GM12878 (cell line): ENCODE data around the gene GLUL. TPM values are rescaled to one million over a fixed set of nuclear protein-coding genes. Genes with fewer than 3 reads are reported as not detected.
A peak's percentile ranks its signal among the peaks of the same experiment; 100 is the strongest.

Experiments used
- BACH1 ChIP-seq: fragments of 450-650 bp; IDR thresholded peaks from 2 replicates; pipeline ENCODE4 v1.6.1; 2017; ENCODE audit warnings: mild to moderate bottlenecking, borderline replicate concordance
- BCL11A ChIP-seq: IDR thresholded peaks from 2 replicates; pipeline ENCODE4 v1.6.1; 2011; ENCODE audit warnings: low read depth, low read length
- FOXM1 ChIP-seq: IDR thresholded peaks from 2 replicates; pipeline ENCODE4 v1.6.1; 2012; ENCODE audit warnings: low read depth, mild to moderate bottlenecking, inconsistent platforms, low read length, moderate library complexity
- IKZF1 ChIP-seq: fragments of 450-650 bp; conservative IDR thresholded peaks from 2 replicates; pipeline ENCODE4 v1.6.1; 2017; ENCODE audit warnings: antibody characterized with exemption, mild to moderate bottlenecking
- IRF4 ChIP-seq: IDR thresholded peaks from 2 replicates; pipeline ENCODE4 v1.6.1; 2011; ENCODE audit warnings: low read depth, low read length
- MTA3 ChIP-seq: IDR thresholded peaks from 2 replicates; pipeline ENCODE4 v1.6.1; 2012; ENCODE audit warnings: low read length, inconsistent platforms, borderline replicate concordance
- MXI1 ChIP-seq: fragments of 150-350 bp; IDR thresholded peaks from 2 replicates; pipeline ENCODE4 v1.6.1; 2011; ENCODE audit warnings: low read depth, mild to moderate bottlenecking, inconsistent platforms, low read length, improper control_type of control experiment
- RUNX3 ChIP-seq: IDR thresholded peaks from 2 replicates; pipeline ENCODE4 v1.6.1; 2012; ENCODE audit warnings: low read length, inconsistent platforms
- SKIL ChIP-seq: fragments of 450-650 bp; IDR thresholded peaks from 2 replicates; pipeline ENCODE4 v1.6.1; 2017; ENCODE audit warnings: mild to moderate bottlenecking, low read depth, inconsistent platforms; ENCODE audit not compliant: poor library complexity, severe bottlenecking
- SMC3 ChIP-seq: IDR thresholded peaks from 2 replicates; pipeline ENCODE4 v1.6.1; 2011; ENCODE audit warnings: low read length, improper control_type of control experiment, borderline replicate concordance
- SPI1 ChIP-seq: IDR thresholded peaks from 2 replicates; pipeline ENCODE4 v1.6.1; 2011; ENCODE audit warnings: low read depth, mild to moderate bottlenecking, low read length, moderate library complexity, borderline replicate concordance; ENCODE audit not compliant: insufficient read depth
- STAT1 ChIP-seq: fragments of 450-650 bp; conservative IDR thresholded peaks from 2 replicates; pipeline ENCODE4 v1.6.1; 2014; ENCODE audit warnings: antibody characterized with exemption, mild to moderate bottlenecking
- TBL1XR1 ChIP-seq: IDR thresholded peaks from 2 replicates; pipeline ENCODE4 v1.6.1; 2012; ENCODE audit warnings: low read depth, low read length, improper control_type of control experiment
- TCF7 ChIP-seq: IDR thresholded peaks from 2 replicates; pipeline ENCODE4 v1.6.1; 2014; ENCODE audit warnings: antibody characterized with exemption, borderline replicate concordance
- WRNIP1 ChIP-seq: IDR thresholded peaks from 2 replicates; pipeline ENCODE4 v1.6.1; 2011; ENCODE audit warnings: low read depth, low read length, improper control_type of control experiment, borderline replicate concordance
- YY1 ChIP-seq: IDR thresholded peaks from 2 replicates; pipeline ENCODE4 v1.6.1; 2011; ENCODE audit warnings: low read depth, mild to moderate bottlenecking, low read length
- ZBED1 ChIP-seq: IDR thresholded peaks from 2 replicates; pipeline ENCODE4 v1.6.1; 2016; ENCODE audit warnings: borderline replicate concordance
- ZNF384 ChIP-seq: IDR thresholded peaks from 2 replicates; pipeline ENCODE4 v1.6.1; 2012; ENCODE audit warnings: low read depth, mild to moderate bottlenecking, low read length, improper control_type of control experiment, borderline replicate concordance
- polyA plus RNA-seq, 11 experiments: library from polyadenylated mRNA; depleted of rRNA in 4 of 11; unstranded in 6 of 11; stranded (reverse) in 5 of 11; fragments of >200 nt; fragmentation: Nextera tagmentation in 4 of 11; fragmentation: Illumina TruSeq in 1 of 11; extraction: Ambion mirVana in 4 of 11; extraction: Trizol in 1 of 11; gene quantifications; 1 replicate in 1 of 11; 2 replicates in 10 of 11; pipeline versions ENCODE4 v1.2.1 to v1.2.3, GENCODE V29; 2011 to 2016; ENCODE audit warnings: inconsistent platforms in 2 of 11, missing spikeins in 2 of 11, low read depth in 1 of 11
- total RNA-seq, 4 experiments: library from RNA; depleted of rRNA in 3 of 4; stranded (reverse); fragments of >200 nt in 3 of 4; fragmentation: Illumina TruSeq in 1 of 4; extraction: Trizol in 1 of 4; gene quantifications; 2 replicates each; pipeline versions ENCODE4 v1.2.1 to v1.2.3, GENCODE V29; 2013 to 2021
- TF ChIP-seq, protein P1 (sequence below): IDR thresholded peaks from 2 replicates; pipeline ENCODE4 v1.6.1; 2012; ENCODE audit warnings: low read length, inconsistent platforms
- TF ChIP-seq, protein P2 (sequence below): IDR thresholded peaks from 2 replicates; pipeline ENCODE4 v1.6.1; 2011; ENCODE audit warnings: borderline replicate concordance, low read depth, mild to moderate bottlenecking, moderate library complexity, low read length; ENCODE audit not compliant: insufficient read depth, poor library complexity, severe bottlenecking
- TF ChIP-seq, protein P3 (sequence below): IDR thresholded peaks from 2 replicates; pipeline ENCODE4 v1.6.1; 2011; ENCODE audit warnings: mild to moderate bottlenecking, low read depth, low read length, moderate library complexity; ENCODE audit not compliant: insufficient replicate concordance

Gene GLUL
- total and polyA plus RNA-seq, 10 of the 15 experiments (the other 5 are each of a cell fraction or from before 2014, with no cell fraction given), result 2.3 to 392 (median 164) TPM

GRCh38 chr1:182426442-182427430 is 35.1 kb upstream of the GLUL start (continued):
- TF ChIP-seq, protein P1, sequence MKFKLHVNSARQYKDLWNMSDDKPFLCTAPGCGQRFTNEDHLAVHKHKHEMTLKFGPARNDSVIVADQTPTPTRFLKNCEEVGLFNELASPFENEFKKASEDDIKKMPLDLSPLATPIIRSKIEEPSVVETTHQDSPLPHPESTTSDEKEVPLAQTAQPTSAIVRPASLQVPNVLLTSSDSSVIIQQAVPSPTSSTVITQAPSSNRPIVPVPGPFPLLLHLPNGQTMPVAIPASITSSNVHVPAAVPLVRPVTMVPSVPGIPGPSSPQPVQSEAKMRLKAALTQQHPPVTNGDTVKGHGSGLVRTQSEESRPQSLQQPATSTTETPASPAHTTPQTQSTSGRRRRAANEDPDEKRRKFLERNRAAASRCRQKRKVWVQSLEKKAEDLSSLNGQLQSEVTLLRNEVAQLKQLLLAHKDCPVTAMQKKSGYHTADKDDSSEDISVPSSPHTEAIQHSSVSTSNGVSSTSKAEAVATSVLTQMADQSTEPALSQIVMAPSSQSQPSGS, result peak; percentile 91; the same call in 1 of the 2 replicates
- peak; percentile 60; the same call in 1 of the 2 replicates for TF ChIP-seq BCL11A
- peak; percentile 88 for TF ChIP-seq ZBED1
- TF ChIP-seq, protein P2, sequence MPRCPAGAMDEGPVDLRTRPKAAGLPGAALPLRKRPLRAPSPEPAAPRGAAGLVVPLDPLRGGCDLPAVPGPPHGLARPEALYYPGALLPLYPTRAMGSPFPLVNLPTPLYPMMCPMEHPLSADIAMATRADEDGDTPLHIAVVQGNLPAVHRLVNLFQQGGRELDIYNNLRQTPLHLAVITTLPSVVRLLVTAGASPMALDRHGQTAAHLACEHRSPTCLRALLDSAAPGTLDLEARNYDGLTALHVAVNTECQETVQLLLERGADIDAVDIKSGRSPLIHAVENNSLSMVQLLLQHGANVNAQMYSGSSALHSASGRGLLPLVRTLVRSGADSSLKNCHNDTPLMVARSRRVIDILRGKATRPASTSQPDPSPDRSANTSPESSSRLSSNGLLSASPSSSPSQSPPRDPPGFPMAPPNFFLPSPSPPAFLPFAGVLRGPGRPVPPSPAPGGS, result peak; percentile 70
- peak; percentile 42 for TF ChIP-seq YY1
- TF ChIP-seq TCF7, result no peak
- TF ChIP-seq MXI1, result peak; percentile 23
- TF ChIP-seq ZNF384, result peak; percentile 21; the same call in 1 of the 2 replicates
- peak; percentile 29; the same call in 1 of the 2 replicates for TF ChIP-seq IKZF1
- TF ChIP-seq MTA3, result peak; percentile 33; the same call in 1 of the 2 replicates
- peak; percentile 84 for TF ChIP-seq FOXM1
- no peak for TF ChIP-seq BACH1
- no peak for TF ChIP-seq WRNIP1
- no peak for TF ChIP-seq SMC3
- 0 out of 2 replicates have a peak, but pooled peaks have one; percentile 46 for TF ChIP-seq TBL1XR1
- peak; percentile 76 for TF ChIP-seq RUNX3
- TF ChIP-seq IRF4, result no peak
- no peak for TF ChIP-seq STAT1
- peak; percentile 78; the same call in 1 of the 2 replicates for TF ChIP-seq SPI1
- TF ChIP-seq, protein P3, sequence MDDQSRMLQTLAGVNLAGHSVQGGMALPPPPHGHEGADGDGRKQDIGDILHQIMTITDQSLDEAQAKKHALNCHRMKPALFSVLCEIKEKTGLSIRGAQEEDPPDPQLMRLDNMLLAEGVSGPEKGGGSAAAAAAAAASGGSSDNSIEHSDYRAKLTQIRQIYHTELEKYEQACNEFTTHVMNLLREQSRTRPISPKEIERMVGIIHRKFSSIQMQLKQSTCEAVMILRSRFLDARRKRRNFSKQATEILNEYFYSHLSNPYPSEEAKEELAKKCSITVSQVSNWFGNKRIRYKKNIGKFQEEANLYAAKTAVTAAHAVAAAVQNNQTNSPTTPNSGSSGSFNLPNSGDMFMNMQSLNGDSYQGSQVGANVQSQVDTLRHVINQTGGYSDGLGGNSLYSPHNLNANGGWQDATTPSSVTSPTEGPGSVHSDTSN, result peak; percentile 57
- peak; percentile 62 for TF ChIP-seq SKIL
